NCI-H146 treated with DMSO at 0.1 percent for 48 hours (cell line): ENCODE measurements around the gene ADGRG7.
"Not testable (repeated sequence)": the region's sequence is repeated elsewhere in the genome, so short reads cannot be mapped to it uniquely, and the experiment has no call there.

Experiments
- DNase-seq: peaks from one replicate; lab custom pipeline; 2025; ENCODE audit not compliant: unreplicated experiment; lab: John Stamatoyannopoulos, UW

ADGRG7 gene

GRCh38 chr3:100609305-100609704 is at the start of gene ADGRG7:
Gene ADGRG7 (plus strand): TSS chr3:100609601. CDS start chr3:100609857, 256 bp downstream.
- no peak for DNase-seq

- no peak for DNase-seq
Measured at GRCh38 chr3:100560426-100560825, 49.0 kb upstream of the ADGRG7 start.

GRCh38 chr3:100561459-100562158 is 47.8 kb upstream of the ADGRG7 start:
- no peak for DNase-seq

GRCh38 chr3:100562224-100562857 is 47.1 kb upstream of the ADGRG7 start:
- no peak for DNase-seq

GRCh38 chr3:100563228-100563627 is 46.2 kb upstream of the ADGRG7 start:
- DNase-seq: no peak

- no peak for DNase-seq
Measured at GRCh38 chr3:100563652-100564211, 45.7 kb upstream of the ADGRG7 start.

GRCh38 chr3:100570811-100571210 is 38.6 kb upstream of the ADGRG7 start:
- DNase-seq: no peak

- no peak for DNase-seq
Measured at GRCh38 chr3:100574536-100574935, 34.9 kb upstream of the ADGRG7 start.

GRCh38 chr3:100575704-100576103 is 33.7 kb upstream of the ADGRG7 start:
- no peak for DNase-seq

- DNase-seq: no peak
Measured at GRCh38 chr3:100577382-100578008, 31.9 kb upstream of the ADGRG7 start.

- no peak for DNase-seq
Measured at GRCh38 chr3:100578646-100579045, 30.8 kb upstream of the ADGRG7 start.

- no peak for DNase-seq
Measured at GRCh38 chr3:100580147-100580546, 29.3 kb upstream of the ADGRG7 start.

GRCh38 chr3:100581650-100582049 is 27.8 kb upstream of the ADGRG7 start:
- DNase-seq: no peak

- not testable (repeated sequence) for DNase-seq
Measured at GRCh38 chr3:100582157-100582556, 27.2 kb upstream of the ADGRG7 start.

GRCh38 chr3:100584101-100584660 is 25.2 kb upstream of the ADGRG7 start:
- DNase-seq: no peak

- DNase-seq: no peak
Measured at GRCh38 chr3:100586832-100587231, 22.6 kb upstream of the ADGRG7 start.

GRCh38 chr3:100588251-100588650 is 21.1 kb upstream of the ADGRG7 start:
- no peak for DNase-seq

GRCh38 chr3:100590114-100590839 is 19.1 kb upstream of the ADGRG7 start:
- peak; percentile 15 for DNase-seq

- no peak for DNase-seq
Measured at GRCh38 chr3:100590840-100591147, 18.6 kb upstream of the ADGRG7 start.

- DNase-seq: no peak
Measured at GRCh38 chr3:100591411-100591810, 18.0 kb upstream of the ADGRG7 start.
